Stimulated activated CD4-positive, alpha-beta T cell treated with anti-CD3 and anti-CD28 coated beads, TNF-alpha, amount 100 ng/mL, for 24 hours (primary cell): ENCODE data around the gene SRP68.
"Not testable (repeated sequence)": the region's sequence is repeated elsewhere in the genome, so short reads cannot be mapped to it uniquely, and the experiment has no call there.

ENCODE experiments used
- DNase-seq, 3 experiments: peaks; one replicate each; pipeline ENCODE4 v3.0.0-alpha.2; 2020; ENCODE audit warnings: low read depth in 3 of 3

Gene SRP68

GRCh38 chr17:76046064-76046463 is 26.3 kb downstream of the SRP68 start:
- DNase-seq, result no peak

GRCh38 chr17:76044475-76045007 is 27.8 kb downstream of the SRP68 start:
- DNase-seq, result not testable (repeated sequence)

GRCh38 chr17:76042868-76043267 is 29.4 kb downstream of the SRP68 start:
- DNase-seq, result not testable (repeated sequence)

GRCh38 chr17:76040376-76040775 is 31.9 kb downstream of the SRP68 start:
- no peak for DNase-seq

GRCh38 chr17:76039121-76039520 is 33.2 kb downstream of the SRP68 start:
- no peak for DNase-seq

- no peak for DNase-seq
These were observed 34.3 kb downstream of the SRP68 start for GRCh38 chr17:76038050-76038449.

GRCh38 chr17:76036497-76037261 is 35.6 kb downstream of the SRP68 start:
- no peak for DNase-seq

- no peak for DNase-seq
These were observed 37.6 kb downstream of the SRP68 start for GRCh38 chr17:76034428-76035350.

- no peak for DNase-seq
These were observed 39.2 kb downstream of the SRP68 start for GRCh38 chr17:76033139-76033538.

- no peak for DNase-seq
These were observed 39.6 kb downstream of the SRP68 start for GRCh38 chr17:76032780-76033108.

- DNase-seq, result no peak
These were observed 40.1 kb downstream of the SRP68 start for GRCh38 chr17:76032073-76032779.

- no peak for DNase-seq
These were observed 45.0 kb downstream of the SRP68 start, which contains the start of gene EVPL for GRCh38 chr17:76027159-76027839. TSS of gene EVPL (minus strand) at chr17:76027306. CDS start at chr17:76027198, 108 bp downstream.

GRCh38 chr17:76026714-76027158 is 45.6 kb downstream of the SRP68 start:
- no peak for DNase-seq

GRCh38 chr17:76025294-76025693 is 47.0 kb downstream of the SRP68 start:
- no peak for DNase-seq

- no peak for DNase-seq
These were observed 48.0 kb downstream of the SRP68 start for GRCh38 chr17:76024353-76024752.

GRCh38 chr17:76023900-76024237 is 48.4 kb downstream of the SRP68 start:
- no peak for DNase-seq

GRCh38 chr17:76022973-76023899 is 49.1 kb downstream of the SRP68 start:
- DNase-seq, result no peak

GRCh38 chr17:76022285-76022684 is 50.0 kb downstream of the SRP68 start:
- no peak for DNase-seq

GRCh38 chr17:76019833-76020467 is 52.4 kb downstream of the SRP68 start:
- DNase-seq, result no peak

- no peak for DNase-seq
These were observed 53.5 kb downstream of the SRP68 start for GRCh38 chr17:76018801-76019200.
